GM18505 (cell line): ENCODE measurements around the gene SERPINB13.
A peak's percentile ranks its signal among the peaks of the same experiment; 100 is the strongest.
"Not testable (repeated sequence)": the region's sequence is repeated elsewhere in the genome, so short reads cannot be mapped to it uniquely, and the experiment has no call there.

Experiments used
- ATAC-seq: cut with Tn5 transposase; IDR thresholded peaks from one replicate; pipeline ENCODE4 v1.9.1; 2021; ENCODE audit not compliant: unreplicated experiment
- POLR2A ChIP-seq: IDR thresholded peaks from 4 replicates; pipeline ENCODE4 v1.6.1; 2011; ENCODE audit warnings: borderline replicate concordance; ENCODE audit not compliant: insufficient read depth, insufficient read length; ENCODE audit errors: extremely low read depth

Gene SERPINB13

GRCh38 chr18:63603772-63604171, 16.6 kb downstream of the SERPINB13 start:
- peak; percentile 94 for ATAC-seq
- TF ChIP-seq POLR2A = no peak

- no peak for ATAC-seq
- TF ChIP-seq POLR2A = no peak
Observed at GRCh38 chr18:63604791-63605567, 17.8 kb downstream of the SERPINB13 start.

DNA sequence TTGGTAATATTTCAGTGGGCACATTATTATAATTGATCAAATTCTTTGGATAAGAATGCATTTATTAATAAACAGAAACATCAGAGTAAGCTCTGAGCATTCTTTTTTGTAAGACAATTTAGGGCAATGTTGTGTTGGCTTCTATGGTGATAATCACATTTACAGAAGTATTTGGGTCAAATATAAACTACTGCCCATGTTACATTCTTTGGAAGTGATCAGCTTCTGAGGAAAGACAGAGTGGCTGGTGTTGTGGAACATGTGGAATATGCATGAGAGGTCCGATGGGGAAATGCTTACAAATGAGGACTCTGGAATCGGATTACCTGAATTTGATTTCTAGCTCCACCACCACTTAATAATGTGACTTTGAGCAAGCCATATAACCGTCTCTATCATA, 19.4 kb downstream of the SERPINB13 start:
- no peak for TF ChIP-seq POLR2A
- ATAC-seq = no peak

DNA sequence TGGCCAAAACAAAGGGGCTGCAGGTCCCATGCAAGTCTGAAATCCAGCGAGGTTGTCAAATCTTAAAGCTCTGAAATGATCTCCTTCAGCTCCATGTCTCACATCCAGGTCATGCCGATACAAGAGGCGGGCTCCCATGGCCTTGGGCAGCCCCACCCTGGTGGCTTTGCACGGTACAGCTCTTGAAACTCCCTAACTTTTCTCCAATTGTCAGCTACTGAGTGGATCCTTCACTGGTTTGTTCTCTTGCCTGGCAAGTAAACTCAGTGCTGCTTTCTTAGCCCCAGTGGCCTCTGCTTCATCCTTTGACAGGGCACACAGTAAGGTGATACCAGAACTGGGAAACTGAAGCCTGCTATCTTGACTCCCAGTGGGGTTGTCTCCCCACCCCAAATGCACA, 26.3 kb downstream of the SERPINB13 start:
- no peak for TF ChIP-seq POLR2A
- no peak for ATAC-seq

GRCh38 chr18:63617049-63617914, 30.1 kb downstream of the SERPINB13 start:
- ATAC-seq = peak; percentile 87
- no peak for TF ChIP-seq POLR2A

- no peak for ATAC-seq
- TF ChIP-seq POLR2A = no peak
Observed at GRCh38 chr18:63617915-63618234, 30.7 kb downstream of the SERPINB13 start.

DNA sequence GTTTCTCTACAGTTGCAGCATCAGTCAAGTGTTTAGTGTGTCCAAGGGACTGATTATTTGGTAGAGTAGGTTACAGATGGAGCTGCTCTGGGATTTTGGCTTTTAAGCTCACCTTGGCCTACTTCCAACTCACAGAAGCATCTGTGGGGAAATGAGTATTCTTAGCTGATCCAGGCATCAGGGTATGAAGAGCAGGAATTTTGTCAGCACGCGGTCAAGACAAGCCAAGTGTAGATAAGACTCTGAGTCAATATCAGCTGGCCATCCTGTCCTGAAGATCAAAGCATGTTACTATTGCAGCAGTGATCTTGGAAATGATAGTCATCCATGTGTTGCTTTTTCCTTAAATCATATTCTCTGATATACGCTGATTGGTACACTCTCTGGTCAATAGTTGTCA, 32.5 kb downstream of the SERPINB13 start:
- no peak for ATAC-seq
- TF ChIP-seq POLR2A = no peak

DNA sequence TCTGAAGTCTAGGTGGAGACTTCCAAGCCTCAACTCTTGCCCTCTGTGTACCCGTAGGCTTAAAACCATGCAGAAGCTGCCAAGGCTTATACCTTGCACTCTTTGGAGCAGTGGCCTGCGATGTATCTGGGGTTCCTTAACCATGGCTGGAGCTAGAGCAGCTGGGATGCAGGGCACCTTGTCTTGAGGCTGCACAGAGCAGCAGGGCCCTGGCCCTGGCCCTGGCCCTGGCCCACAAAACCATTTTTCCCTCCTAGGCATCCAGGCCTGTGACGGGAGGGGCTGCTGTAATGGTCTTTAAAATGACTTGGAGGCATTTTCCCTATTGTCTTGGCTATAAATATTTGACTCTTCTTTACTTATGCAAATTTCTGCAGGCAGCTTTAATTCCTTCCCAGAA, 37.7 kb downstream of the SERPINB13 start:
- ATAC-seq = no peak
- TF ChIP-seq POLR2A = no peak

GRCh38 chr18:63626431-63626830, 39.3 kb downstream of the SERPINB13 start:
- TF ChIP-seq POLR2A = no peak
- ATAC-seq = no peak

DNA sequence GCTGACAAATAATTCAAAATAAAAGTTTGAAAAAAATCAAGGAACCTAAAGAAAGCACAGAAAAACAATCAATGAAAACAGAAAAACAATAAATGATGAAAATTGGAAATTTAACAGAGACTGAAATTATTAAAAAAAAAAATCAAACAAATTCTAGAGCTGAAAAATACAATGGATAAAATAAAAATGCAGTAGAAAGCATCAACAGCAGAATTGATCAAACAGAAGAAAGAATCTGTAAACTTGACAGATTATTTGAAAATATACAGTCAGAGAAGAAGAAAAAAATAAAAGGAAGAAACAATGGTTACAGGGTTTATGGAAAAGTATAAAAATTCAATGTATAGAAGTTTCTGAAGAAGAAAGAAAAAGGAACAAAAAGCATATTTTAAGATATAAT, 40.7 kb downstream of the SERPINB13 start:
- ATAC-seq = no peak
- TF ChIP-seq POLR2A = no peak

- ATAC-seq = no peak
- no peak for TF ChIP-seq POLR2A
Observed at GRCh38 chr18:63637703-63638102, 50.6 kb downstream of the SERPINB13 start.

- ATAC-seq = not testable (repeated sequence)
Observed at GRCh38 chr18:63641157-63641680, 54.1 kb downstream of the SERPINB13 start.

GRCh38 chr18:63642668-63643356, 55.7 kb downstream of the SERPINB13 start:
- ATAC-seq = not testable (repeated sequence)

DNA sequence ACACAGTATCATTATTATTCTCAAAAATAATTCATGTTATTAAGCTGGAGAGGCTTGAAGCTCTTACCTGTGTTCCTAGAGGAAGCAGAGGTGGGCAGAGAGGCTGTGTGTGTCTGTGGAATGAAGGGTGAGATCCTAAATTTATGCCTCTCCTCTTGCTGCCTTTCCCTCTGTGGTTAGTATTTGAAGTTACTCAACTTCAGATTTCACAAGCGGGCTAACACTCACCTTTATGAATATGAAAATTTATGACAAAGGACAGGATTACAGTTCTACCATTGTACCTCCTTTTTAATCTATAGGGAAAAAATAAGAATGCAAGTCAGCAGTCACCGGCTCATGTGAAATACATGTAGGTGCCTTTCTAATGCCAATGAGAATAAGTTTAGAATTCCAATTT, 57.0 kb downstream of the SERPINB13 start, which contains the start of gene SERPINB4:
SERPINB4 (minus strand) TSS at position 115 of the 400 bp plus-strand sequence. CDS start 679 bp downstream, outside the sequence.
- ATAC-seq = not testable (repeated sequence)

DNA sequence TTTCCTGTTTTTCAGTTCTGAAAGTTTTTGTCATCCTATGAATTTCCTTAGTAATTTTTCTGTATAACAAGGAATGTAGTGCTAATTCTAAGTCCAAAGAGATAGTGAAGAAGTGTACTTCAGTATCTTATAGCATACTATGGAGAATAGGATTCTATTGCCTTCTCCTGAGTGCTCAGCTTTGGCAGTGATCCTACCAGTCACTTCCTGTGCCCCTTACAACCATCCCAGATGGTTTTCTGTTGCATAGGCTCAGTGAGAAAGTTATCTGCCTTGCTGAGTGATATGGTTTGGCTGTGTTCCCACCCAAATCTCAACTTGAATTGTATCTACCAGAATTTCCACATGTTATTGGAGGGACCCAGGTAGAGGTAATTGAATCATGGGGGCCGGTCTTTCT, 57.6 kb downstream of the SERPINB13 start:
- not testable (repeated sequence) for ATAC-seq
